ENCODE results near the gene TBC1D4.

Gene TBC1D4

GRCh38 chr13:75341028-75341427 is 140.9 kb downstream of the TBC1D4 start:
- Histone ChIP-seq H3K27me3 (ENCODE audit: insufficient read depth, low read length, poor library complexity, severe bottlenecking) (no peaks in the 10 kb centered on the region), H3K4me3 (ENCODE audit: low read length, poor library complexity, severe bottlenecking) (no peak overlapping the region), H3K9ac (ENCODE audit: low read depth, low read length, poor library complexity, severe bottlenecking) (no peak overlapping the region), H3K9me2 (replicated peaks; ENCODE audit: low read depth, low read length) (no peaks in the 10 kb centered on the region), H3K79me2 (ENCODE audit: insufficient read depth, low read length) (no peaks in the 10 kb centered on the region), H2AFZ (ENCODE audit: low read length) (no peak overlapping the region), H4K20me1 (ENCODE audit: insufficient read depth, low read length, poor library complexity, severe bottlenecking) (no peaks in the 10 kb centered on the region), H3K9me3 (ENCODE audit: insufficient read depth, low read depth, low read length) (no peaks in the 10 kb centered on the region), H3F3A (ENCODE audit: low read depth) (no peaks in the 10 kb centered on the region), H3K4me1 (ENCODE audit: insufficient read depth, low read length, poor library complexity, severe bottlenecking) (no peaks in the 10 kb centered on the region), H3K4me2 (ENCODE audit: low read depth, low read length, poor library complexity, severe bottlenecking) (no peak overlapping the region), H3K36me3 (ENCODE audit: insufficient read depth, low read length) (peaks cover 12% of the 10 kb centered on the region; the same call in 1 of the 2 replicates)
- no peak for TF ChIP-seq CTCF (conservative IDR thresholded peaks at IDR 0.05; ENCODE audit: low read length)
- no peak for TF ChIP-seq EZH2phosphoT487 (IDR thresholded peaks at IDR 0.05; ENCODE audit: borderline replicate concordance)

GRCh38 chr13:75339635-75340374 is 142.2 kb downstream of the TBC1D4 start:
- H3K36me3 ChIP-seq (ENCODE audit: insufficient read depth, low read length) = peaks cover 17% of the 10 kb centered on the region; the same call in 1 of the 2 replicates
- TF ChIP-seq CTCF (conservative IDR thresholded peaks at IDR 0.05; ENCODE audit: low read length) (no peak), EZH2phosphoT487 (IDR thresholded peaks at IDR 0.05; ENCODE audit: borderline replicate concordance) (no peak)

GRCh38 chr13:75334634-75335447 is 147.1 kb downstream of the TBC1D4 start:
- Histone ChIP-seq H3K9ac (ENCODE audit: low read depth, low read length, poor library complexity, severe bottlenecking) (no peak overlapping the region), H4K20me1 (ENCODE audit: insufficient read depth, low read length, poor library complexity, severe bottlenecking) (no peaks in the 10 kb centered on the region), H2AFZ (ENCODE audit: low read length) (no peak overlapping the region), H3K4me1 (ENCODE audit: insufficient read depth, low read length, poor library complexity, severe bottlenecking) (no peaks in the 10 kb centered on the region), H3F3A (ENCODE audit: low read depth) (0 out of 2 replicates have a peak, but pooled peaks cover 2% of the 10 kb centered on the region), H3K4me2 (ENCODE audit: low read depth, low read length, poor library complexity, severe bottlenecking) (no peak overlapping the region), H3K36me3 (ENCODE audit: insufficient read depth, low read length) (peaks cover 14% of the 10 kb centered on the region; the same call in 1 of the 2 replicates), H3K9me3 (ENCODE audit: insufficient read depth, low read depth, low read length) (no peaks in the 10 kb centered on the region), H3K27me3 (ENCODE audit: insufficient read depth, low read length, poor library complexity, severe bottlenecking) (no peaks in the 10 kb centered on the region), H3K4me3 (ENCODE audit: low read length, poor library complexity, severe bottlenecking) (no peak overlapping the region), H3K9me2 (replicated peaks; ENCODE audit: low read depth, low read length) (no peaks in the 10 kb centered on the region), H3K79me2 (ENCODE audit: insufficient read depth, low read length) (no peaks in the 10 kb centered on the region)
- TF ChIP-seq EZH2phosphoT487 (IDR thresholded peaks at IDR 0.05; ENCODE audit: borderline replicate concordance) = no peak
- TF ChIP-seq CTCF (conservative IDR thresholded peaks at IDR 0.05; ENCODE audit: low read length) = no peak

More at GRCh38 chr13:75339635-75340374, 142.2 kb downstream of the TBC1D4 start:
- H4K20me1 ChIP-seq (ENCODE audit: insufficient read depth, low read length, poor library complexity, severe bottlenecking) = no peaks in the 10 kb centered on the region
- H3F3A ChIP-seq (ENCODE audit: low read depth) = no peaks in the 10 kb centered on the region
- no peak overlapping the region for H3K4me3 ChIP-seq (ENCODE audit: low read length, poor library complexity, severe bottlenecking)
- no peaks in the 10 kb centered on the region for H3K4me1 ChIP-seq (ENCODE audit: insufficient read depth, low read length, poor library complexity, severe bottlenecking)
- no peak overlapping the region for H2AFZ ChIP-seq (ENCODE audit: low read length)
- no peak overlapping the region for H3K9ac ChIP-seq (ENCODE audit: low read depth, low read length, poor library complexity, severe bottlenecking)
- H3K9me2 ChIP-seq (replicated peaks; ENCODE audit: low read depth, low read length) = no peaks in the 10 kb centered on the region
- no peak overlapping the region for H3K4me2 ChIP-seq (ENCODE audit: low read depth, low read length, poor library complexity, severe bottlenecking)
- H3K9me3 ChIP-seq (ENCODE audit: insufficient read depth, low read depth, low read length) = no peaks in the 10 kb centered on the region
- no peaks in the 10 kb centered on the region for H3K79me2 ChIP-seq (ENCODE audit: insufficient read depth, low read length)
- no peaks in the 10 kb centered on the region for H3K27me3 ChIP-seq (ENCODE audit: insufficient read depth, low read length, poor library complexity, severe bottlenecking)
